DMS114 treated with DMSO at 0.1 percent for 48 hours (cell line): ENCODE measurements around the gene GDF11.
"Not testable (repeated sequence)": the region's sequence is repeated elsewhere in the genome, so short reads cannot be mapped to it uniquely, and the experiment has no call there.

ENCODE experiments used
- DNase-seq: peaks from one replicate; lab custom pipeline; 2025; ENCODE audit not compliant: unreplicated experiment; lab: John Stamatoyannopoulos, UW

The GDF11 gene

DNA sequence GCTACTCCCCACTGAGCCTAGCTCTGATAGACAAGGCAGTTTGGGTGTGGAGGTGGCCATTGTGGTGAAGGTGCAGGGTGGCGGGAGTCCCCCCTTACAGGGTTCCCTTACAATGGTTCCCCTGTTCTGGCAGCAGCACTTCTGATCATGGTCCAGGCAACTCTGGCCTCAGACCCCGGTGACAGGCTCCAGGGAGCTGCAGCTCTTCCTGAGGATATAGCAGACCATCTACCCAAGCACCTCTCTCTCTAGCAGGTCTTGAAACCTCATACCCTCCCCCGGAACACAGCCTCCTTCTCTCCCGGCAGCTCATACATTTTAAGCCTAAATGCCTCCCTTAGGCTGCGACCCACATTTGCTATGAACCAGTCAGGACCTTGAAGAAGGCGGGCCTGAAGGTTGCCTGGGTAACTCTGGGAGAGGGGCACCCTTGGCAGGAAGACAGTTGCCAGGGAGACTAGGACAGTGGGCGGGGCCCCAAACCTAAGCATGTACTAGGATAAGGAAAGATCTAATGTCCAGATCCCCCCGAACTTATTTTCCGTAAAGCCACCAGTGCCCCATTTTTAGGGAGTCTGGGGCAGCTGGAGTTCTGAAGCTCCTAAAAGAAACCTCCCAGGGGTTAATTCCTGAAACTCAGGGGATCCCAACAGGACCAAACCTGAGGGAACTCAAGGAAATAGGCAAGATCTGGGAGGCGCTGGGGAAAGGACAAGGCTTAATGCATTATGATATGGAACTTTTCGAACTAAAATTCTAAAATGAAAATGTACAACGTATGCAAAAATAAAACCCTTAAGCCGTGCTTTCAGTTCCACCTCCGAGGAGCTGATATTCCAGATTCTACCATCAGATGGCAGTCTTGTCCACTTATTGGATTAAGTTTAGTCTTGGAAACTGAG lies 4.5 kb upstream of the GDF11 start:
- peak; percentile 76 for DNase-seq

DNA sequence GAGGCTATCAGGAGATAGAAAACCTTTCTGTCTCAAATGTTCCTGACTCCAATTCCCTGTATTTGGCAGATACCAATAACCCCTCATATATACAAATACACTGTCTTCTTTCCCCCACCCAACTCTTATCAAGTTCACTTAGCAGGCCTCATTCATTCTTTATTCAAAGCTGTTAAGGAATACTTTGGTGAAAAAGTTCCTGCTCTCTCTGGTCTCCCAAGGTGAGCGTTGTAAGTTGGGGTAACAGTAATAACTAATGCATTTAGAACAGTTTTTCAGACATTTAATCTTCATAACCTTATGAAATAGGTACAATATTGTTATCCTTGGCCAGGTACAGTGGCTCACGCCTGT lies 3.9 kb upstream of the GDF11 start:
- no peak for DNase-seq

GRCh38 chr12:55741931-55742680 lies 816 bp upstream of the GDF11 start:
- DNase-seq: no peak

- DNase-seq: peak; percentile 14
Observed at GRCh38 chr12:55743406-55744339, 751 bp downstream of the GDF11 start.

- no peak for DNase-seq
Observed at GRCh38 chr12:55744340-55745030, 1.6 kb downstream of the GDF11 start.

- DNase-seq: no peak
Observed at GRCh38 chr12:55745361-55746173, 2.6 kb downstream of the GDF11 start.

DNA sequence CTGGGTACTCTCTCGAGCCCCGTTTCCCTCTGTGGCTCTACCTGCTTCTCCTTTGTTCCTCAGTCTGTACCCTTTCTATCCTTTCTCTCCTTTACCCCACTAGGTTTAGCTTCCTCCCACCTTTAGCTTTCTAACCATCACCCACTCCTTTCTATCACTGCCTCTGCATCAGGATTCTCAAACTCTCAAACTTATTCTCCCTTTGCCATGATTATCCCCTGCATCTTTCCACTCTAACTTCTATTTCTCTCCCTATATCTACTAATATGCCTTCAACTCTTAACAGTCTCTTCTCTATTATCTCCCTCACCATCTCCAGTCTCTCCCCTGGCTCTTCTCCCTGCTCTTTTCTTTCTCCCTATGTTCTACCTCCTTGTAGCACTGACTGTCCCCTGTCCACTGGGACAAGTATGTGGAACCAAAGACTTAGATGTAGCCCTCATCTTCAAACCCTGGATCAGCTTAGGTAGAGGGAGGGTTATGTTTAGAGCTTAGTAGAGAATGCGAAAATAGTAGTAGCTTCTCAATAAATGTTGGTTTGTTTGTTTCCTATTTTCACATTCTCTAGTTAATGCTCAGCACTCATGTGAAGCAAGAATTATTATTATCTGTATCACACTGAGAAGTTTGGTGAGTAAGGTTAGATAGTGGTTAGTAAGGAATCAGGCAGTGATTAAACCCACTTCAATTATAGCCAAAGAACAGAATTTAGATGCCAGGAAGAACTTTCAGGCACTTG lies 3.4 kb downstream of the GDF11 start:
- DNase-seq: no peak

- DNase-seq: no peak
Observed at GRCh38 chr12:55746913-55747231, 4.0 kb downstream of the GDF11 start.

DNA sequence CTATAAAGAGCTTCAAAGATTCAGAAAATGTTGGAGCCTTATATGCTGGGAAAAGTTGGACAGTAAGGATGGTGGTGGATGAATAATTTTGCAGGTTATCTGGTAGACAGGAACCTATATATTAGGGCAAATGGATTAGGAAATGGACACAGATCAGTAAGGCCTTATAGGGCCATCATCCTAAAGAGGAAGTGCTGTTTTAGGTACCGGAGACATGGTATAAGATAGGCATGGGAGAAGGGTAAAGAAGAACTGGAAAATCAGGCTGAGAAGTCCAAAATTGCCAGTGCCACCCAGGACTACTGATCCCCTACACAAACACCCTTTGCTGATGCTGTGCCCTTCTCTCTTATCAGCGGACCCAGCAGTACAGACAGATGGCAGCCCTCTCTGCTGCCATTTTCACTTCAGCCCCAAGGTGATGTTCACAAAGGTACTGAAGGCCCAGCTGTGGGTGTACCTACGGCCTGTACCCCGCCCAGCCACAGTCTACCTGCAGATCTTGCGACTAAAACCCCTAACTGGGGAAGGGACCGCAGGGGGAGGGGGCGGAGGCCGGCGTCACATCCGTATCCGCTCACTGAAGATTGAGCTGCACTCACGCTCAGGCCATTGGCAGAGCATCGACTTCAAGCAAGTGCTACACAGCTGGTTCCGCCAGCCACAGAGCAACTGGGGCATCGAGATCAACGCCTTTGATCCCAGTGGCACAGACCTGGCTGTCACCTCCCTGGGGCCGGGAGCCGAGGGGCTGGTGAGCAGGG lies 5.5 kb downstream of the GDF11 start:
- DNase-seq: no peak

- DNase-seq: no peak
Observed at GRCh38 chr12:55755246-55755645, 12.3 kb downstream of the GDF11 start.

DNA sequence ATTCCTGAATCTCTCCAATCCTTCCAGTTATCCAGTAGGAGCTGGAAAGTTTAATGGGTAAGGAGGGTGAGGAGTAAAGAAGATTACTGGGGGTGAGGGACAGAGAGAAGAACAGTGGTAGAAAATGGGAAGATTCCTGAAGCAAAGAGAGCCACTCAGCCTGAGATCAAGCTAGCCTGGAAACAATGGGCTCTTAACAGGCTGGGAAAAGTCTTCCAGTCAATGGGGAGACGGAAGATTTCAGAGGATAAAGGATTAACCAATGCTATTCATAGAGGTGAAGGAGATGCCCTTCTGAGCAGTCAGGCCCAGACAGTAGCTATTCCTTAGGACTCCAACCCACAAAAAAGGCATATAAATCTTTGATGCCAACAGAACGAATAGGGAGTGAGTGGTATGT lies 14.8 kb downstream of the GDF11 start:
- DNase-seq: no peak

DNA sequence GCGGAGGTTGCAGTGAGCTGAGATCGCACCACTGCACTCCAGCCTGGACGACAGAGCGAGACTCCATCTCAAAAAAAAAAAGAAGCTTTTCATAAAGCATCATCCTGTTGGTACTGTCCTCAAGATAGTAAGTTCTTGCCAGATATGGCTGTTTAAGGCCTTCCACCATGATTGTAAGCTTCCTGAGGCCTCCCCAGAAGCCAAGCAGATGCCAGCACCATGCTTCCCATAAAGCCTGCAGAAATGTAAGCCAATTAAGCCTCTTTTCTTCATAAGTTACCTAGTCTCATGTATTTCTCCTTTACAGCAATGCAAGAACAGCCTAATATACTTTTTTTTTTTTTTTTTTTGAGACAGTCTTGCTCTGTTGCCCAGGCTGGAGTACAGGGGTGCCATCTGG lies 15.7 kb downstream of the GDF11 start:
- DNase-seq: not testable (repeated sequence)

DNA sequence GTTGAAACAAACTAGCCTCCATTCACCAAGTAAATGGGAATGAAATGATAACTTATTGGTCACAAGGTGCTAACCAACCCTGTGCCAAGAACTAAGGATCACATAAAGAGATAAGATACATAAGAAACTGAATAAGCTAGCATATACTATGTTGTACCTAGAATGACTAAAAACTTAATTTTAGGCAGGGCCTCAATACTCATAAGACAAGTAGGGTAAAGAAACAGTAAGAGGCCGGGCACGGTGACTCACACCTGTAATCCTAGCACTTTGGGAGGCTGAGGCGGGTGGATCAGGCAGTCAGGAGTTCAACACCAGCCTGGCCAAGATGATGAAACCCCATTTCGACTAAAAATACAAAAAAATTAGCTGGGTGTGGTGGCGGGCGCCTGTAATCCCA lies 17.7 kb downstream of the GDF11 start:
- no peak for DNase-seq

DNA sequence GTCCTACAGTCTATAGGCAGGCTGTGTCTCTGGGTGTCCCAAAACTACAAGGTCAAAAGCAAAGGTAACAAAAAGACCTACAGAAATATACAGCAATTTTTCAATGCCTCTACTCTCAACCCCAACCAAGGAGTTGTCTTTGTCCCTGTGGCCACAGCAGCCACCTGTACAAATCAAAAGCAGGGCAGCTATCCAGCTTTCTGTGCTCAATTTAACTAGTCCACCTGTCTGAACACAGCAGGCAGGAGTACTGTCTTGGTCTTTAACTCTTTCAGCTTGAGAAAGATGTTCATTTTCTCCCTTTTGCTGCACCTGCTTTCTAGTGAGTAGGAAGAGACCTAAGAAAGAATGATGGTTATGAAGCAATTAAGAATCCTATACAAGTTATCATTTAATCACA lies 19.7 kb downstream of the GDF11 start:
- DNase-seq: no peak

DNA sequence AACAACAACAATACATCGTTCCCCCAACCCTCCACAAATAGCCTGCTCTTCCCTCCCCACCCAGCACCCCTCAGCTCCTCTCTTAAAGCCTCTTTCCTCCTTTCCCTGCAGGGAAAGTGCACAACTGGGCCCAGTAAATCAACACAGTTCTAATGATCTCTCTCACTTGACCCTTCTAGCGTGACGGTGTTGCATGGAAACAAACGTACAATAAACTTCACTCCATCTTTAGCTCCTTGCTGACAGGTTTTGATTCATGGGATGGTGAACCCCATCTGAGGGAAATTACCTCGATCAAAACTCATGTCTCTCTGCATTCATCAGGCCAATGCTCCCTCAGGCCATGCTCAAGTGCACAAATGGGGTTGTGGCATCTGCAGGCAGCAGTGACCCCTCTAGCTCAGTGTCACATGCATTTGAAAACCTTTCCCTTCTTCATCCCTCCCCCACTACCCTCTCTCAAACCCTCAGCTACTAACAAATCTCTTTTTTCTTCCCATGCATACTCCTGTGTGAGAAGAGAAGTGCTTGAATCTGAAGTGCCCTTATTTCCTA lies 22.9 kb downstream of the GDF11 start:
- no peak for DNase-seq

DNA sequence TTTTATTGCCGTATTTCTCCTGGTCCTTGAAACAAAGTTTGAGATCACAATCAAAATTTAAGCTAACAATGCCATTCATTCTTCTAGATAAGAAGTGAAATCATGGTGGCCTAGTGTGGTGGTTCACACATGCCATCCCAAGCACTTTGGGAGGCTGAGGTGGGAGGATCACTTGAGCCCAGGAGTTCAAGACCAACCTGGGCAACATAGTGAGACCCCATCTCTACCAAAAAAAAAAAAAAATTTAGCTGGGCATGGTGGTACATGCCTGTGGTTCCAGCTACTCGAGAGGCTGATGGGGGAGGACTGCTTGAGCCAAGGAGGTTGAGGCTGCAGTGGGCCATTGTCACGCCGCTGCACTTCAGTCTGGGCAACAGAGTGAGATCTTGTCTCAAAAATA lies 24.2 kb downstream of the GDF11 start:
- DNase-seq: no peak

GRCh38 chr12:55771736-55772135 lies 28.8 kb downstream of the GDF11 start:
- no peak for DNase-seq

DNA sequence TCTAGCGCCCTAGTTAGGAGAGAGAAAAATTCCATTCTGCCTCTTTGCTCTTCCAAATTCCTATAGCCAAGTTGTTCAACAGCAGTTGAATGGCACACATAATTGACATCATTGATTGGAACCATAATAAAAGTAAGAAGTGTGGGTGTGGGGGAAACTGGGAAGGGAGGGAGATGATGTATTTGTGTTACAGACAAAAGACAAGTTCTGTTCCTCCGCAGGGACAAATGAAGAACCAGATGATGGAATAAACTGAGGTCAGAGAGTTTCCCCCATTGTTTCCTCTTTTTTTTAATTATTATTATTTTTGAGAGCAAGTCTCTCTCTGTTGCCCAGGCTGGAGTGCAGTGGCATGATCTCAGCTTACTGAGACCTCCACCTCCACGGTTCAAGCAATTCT lies 34.9 kb downstream of the GDF11 start:
- no peak for DNase-seq
